ENCODE results near the gene PLEKHM2.

GRCh38 chr1:15693371-15693770 lies 9.3 kb downstream of the PLEKHM2 start:
- TF ChIP-seq CTCF (IDR thresholded peaks at IDR 0.05) (no peak), POLR2A (IDR thresholded peaks at IDR 0.05) (no peak), EP300 (IDR thresholded peaks at IDR 0.05) (no peak)

All from ovary (tissue), 3 donors.